D341Med (cell line): ENCODE measurements around the gene THUMPD2.
"Not testable (repeated sequence)": the region's sequence is repeated elsewhere in the genome, so short reads cannot be mapped to it uniquely, and the experiment has no call there.

ENCODE experiments used
- DNase-seq: peaks from one replicate; pipeline ENCODE4 v3.0.0; 2012; ENCODE audit warnings: low spot score

THUMPD2 gene, protein sequence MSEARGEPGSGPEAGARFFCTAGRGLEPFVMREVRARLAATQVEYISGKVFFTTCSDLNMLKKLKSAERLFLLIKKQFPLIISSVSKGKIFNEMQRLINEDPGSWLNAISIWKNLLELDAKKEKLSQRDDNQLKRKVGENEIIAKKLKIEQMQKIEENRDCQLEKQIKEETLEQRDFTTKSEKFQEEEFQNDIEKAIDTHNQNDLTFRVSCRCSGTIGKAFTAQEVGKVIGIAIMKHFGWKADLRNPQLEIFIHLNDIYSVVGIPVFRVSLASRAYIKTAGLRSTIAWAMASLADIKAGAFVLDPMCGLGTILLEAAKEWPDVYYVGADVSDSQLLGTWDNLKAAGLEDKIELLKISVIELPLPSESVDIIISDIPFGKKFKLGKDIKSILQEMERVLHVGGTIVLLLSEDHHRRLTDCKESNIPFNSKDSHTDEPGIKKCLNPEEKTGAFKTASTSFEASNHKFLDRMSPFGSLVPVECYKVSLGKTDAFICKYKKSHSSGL

GRCh38 chr2:39778775-39779340 lies at the start of gene THUMPD2:
Gene THUMPD2, minus strand, starts transcription at chr2:39779258. Its CDS starts 19 bp downstream, at chr2:39779239.
- DNase-seq = peak; percentile 90

DNA sequence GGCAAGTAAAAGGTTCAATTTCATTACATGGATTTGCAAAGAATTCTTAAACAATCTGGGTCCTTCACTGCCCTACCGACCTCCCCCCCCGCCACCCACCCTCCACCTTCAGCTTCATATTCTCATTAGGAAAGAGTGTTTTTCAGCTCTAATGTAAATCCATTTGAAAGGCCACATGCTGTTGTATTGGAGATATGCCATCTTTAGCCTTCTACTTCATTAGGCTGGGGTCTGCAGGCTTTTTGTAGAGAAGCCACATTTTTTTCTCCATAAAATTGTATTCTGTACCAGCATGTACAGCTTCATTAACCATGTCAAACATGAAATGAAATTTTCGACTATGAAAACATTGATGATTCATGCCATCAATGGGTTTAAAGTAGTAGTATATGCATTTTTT lies 42.8 kb upstream of the THUMPD2 start:
- peak; percentile 30 for DNase-seq

- DNase-seq = no peak
Observed at GRCh38 chr2:39816845-39817244, 37.8 kb upstream of the THUMPD2 start.

- DNase-seq = no peak
Observed at GRCh38 chr2:39816428-39816827, 37.4 kb upstream of the THUMPD2 start.

GRCh38 chr2:39805936-39806608 lies 27.0 kb upstream of the THUMPD2 start:
- no peak for DNase-seq

GRCh38 chr2:39803839-39804238 lies 24.8 kb upstream of the THUMPD2 start:
- DNase-seq = no peak

DNA sequence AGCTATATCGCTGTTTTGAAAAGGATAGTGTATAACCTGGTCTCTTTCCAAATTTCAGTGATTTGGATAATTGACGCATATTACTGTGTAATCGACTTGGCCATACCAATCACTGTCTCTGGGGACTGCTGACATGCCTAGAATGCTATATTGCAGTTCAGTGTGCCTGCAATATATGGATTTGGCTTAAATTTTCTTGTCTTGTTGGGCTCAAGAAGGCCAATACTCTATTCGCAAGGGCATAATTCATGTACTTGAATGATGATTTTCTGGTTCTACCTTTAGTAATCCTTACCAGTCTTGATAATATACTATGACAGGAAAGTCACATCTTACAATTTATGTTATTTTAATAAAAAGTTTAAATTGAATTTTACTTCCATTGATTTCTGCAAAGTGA lies 21.7 kb upstream of the THUMPD2 start:
- DNase-seq = no peak

- no peak for DNase-seq
Observed at GRCh38 chr2:39796134-39796533, 17.1 kb upstream of the THUMPD2 start.

- not testable (repeated sequence) for DNase-seq
Observed at GRCh38 chr2:39790216-39790818, 11.3 kb upstream of the THUMPD2 start.

GRCh38 chr2:39787950-39788349 lies 8.9 kb upstream of the THUMPD2 start:
- DNase-seq = no peak

DNA sequence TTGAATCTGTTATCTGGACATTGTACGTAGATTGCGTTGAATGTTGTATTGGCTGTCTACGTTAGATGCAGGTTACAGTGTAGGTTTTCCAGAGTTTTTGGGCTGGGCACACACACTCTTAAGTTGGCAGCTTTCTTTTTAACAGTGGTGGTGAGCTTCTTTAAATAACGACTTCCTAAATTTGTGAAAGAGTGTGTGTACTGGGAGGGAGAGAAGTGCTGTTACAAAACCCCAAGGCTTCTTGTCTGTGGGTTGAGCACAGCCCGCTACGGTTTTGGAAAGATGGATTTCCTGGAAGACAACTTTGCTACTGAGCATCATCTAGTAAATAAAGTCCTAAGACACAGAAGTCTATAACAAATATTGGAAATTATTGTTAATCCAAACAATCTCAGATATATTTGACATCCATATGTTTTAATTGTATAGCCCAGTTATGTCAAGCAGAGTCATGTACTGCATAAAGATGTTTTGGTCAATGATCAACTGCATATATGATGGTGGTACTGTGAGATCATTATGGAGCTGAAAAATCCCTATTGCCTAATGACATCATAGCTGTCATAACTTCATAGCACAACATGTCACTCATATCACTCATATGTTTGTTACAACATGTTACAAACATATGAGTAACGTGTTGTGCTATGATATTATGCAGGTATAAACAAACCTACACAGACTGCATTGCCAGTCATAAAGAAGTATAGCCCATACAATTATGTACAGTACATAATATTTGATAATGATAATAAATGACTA lies 7.9 kb upstream of the THUMPD2 start:
- DNase-seq = no peak

DNA sequence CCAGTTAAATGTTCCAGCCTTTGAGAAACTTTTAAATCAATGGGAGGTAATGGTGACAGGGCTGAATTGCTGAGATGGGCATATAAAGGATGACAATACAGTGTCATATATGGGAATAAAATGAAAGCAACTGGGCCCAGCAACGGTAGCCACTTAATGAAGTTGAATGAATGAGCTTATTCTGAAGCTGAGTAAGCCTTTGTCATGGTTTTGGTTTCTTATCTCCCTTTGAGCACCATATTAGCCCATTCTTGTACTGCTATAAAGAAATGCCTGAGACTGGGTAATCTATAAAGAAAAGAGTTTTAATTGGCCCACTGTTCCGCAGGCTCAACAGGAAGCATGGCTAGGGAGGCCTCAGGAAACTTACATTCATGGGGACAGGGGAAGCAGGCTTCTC lies 3.5 kb upstream of the THUMPD2 start:
- DNase-seq = no peak

- no peak for DNase-seq
Observed at GRCh38 chr2:39781697-39782096, 2.6 kb upstream of the THUMPD2 start.

- no peak for DNase-seq
Observed at GRCh38 chr2:39780825-39781600, 2.0 kb upstream of the THUMPD2 start.

DNA sequence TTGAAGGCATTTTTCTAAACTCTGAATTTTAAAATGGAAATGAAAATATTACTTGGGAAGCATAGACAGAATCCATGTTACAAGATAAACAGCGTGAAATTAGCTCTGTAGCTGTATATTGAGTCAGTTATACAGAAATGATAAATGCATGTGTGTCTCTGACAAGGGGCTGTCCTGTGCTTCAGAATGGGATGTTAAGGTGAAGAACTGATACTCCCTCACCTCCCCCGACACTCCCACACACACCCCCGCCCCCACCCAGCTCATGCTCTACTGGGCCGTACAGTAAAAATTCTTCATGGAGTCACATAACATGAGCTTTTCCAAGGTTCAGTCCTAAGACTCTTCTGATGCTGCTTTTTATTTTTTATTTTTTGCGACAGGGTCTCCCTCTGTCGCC lies 869 bp upstream of the THUMPD2 start:
- DNase-seq = no peak

GRCh38 chr2:39779341-39779851 lies 338 bp upstream of the THUMPD2 start:
- DNase-seq = no peak

DNA sequence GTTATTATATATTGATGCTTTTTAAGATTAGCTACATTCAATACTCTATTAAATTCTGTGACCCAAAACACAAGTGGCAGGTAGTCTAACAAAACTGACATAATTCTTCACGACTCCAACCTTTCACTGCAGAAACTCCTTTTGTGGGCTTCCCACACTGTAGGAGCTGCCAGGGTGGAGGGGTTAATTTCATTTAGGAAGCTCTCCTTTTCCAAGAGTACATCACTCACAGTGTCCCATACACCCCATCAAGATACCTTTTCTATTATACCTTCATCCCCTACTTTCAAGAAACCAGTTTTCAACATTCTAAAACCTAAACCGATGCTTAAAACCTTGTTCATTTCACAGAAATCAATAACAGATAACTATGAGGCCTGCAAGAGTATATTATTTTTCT lies 825 bp downstream of the THUMPD2 start:
- DNase-seq = no peak

DNA sequence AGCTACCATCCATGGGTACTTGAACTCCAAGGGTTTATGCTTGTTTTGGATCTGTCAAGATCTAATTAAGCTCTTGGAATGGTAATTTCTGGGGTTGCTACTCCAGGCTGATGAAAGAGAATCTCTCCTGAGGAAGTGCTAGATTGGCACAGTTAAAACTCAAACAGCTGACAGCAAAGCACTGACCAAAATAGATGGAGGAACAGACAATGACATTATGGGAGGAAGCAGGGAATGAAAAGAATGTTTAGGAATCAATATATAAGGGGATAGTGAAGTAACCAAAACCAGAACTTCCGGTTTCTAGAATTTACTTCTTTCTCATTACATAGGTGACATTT lies 6.3 kb downstream of the THUMPD2 start:
- DNase-seq = no peak

DNA sequence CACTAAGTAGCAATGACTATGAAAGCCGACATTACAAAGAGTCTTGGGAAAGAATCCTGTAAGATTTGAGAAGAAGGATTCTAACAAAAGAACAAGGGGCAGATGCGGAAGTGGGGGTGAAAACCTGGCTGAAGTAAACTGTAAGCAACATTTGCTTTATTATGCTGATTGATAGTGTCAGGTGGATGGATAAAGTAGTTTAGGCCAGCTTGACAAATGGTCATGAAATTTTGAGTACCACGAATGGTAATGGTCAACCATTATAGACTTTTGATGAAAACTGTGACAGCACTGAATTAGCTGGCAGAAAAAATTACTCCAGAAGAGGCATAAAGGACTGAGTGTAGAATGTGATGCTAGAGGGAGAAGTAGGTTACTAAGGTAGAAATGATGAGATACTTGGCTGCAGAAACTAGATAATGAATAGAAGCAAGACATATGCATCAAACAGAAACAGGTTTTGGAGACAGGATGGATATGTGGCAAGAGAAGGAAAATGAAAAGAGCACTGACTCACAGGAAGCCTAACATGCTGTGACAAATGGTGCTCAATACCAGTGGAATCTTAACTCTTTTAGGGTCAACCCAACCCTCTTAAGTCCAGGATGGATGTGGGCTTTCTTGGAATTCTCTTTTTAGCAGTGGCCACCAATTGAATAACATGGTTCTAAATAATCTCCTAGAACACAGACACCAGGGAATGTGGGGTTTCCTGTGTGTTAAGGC lies 6.8 kb downstream of the THUMPD2 start:
- DNase-seq = no peak

- DNase-seq = no peak
Observed at GRCh38 chr2:39762448-39762847, 16.6 kb downstream of the THUMPD2 start.
